ENCODE measurements around the gene COP1.

DNA sequence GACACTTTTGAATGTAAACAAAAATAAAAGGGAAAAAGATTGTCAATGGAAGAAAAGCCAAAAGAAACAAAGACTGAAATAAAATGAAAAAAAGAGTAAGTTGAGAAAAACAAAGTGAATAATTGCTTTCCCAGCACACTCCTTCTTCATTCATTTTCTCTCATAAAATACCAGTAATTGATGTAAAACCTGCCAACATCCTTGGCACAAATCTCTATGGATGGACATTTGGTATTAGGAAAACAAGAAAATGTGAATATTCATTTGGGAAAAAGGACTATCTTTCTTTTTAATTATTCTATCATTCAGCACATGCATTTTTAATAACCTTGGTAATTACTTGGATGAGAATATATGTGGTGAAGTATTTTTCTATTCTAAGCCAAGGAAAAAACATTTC lies 259.3 kb downstream of the COP1 start:
- TF ChIP-seq, protein P1, sequence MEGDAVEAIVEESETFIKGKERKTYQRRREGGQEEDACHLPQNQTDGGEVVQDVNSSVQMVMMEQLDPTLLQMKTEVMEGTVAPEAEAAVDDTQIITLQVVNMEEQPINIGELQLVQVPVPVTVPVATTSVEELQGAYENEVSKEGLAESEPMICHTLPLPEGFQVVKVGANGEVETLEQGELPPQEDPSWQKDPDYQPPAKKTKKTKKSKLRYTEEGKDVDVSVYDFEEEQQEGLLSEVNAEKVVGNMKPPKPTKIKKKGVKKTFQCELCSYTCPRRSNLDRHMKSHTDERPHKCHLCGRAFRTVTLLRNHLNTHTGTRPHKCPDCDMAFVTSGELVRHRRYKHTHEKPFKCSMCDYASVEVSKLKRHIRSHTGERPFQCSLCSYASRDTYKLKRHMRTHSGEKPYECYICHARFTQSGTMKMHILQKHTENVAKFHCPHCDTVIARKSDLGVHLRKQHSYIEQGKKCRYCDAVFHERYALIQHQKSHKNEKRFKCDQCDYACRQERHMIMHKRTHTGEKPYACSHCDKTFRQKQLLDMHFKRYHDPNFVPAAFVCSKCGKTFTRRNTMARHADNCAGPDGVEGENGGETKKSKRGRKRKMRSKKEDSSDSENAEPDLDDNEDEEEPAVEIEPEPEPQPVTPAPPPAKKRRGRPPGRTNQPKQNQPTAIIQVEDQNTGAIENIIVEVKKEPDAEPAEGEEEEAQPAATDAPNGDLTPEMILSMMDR (IDR thresholded peaks at IDR 0.05) = no peak
- no peak for TF ChIP-seq POLR2A (IDR thresholded peaks at IDR 0.05)
- no peak for TF ChIP-seq POLR2AphosphoS5 (IDR thresholded peaks at IDR 0.05; ENCODE audit: insufficient read depth in 1 of 2, low read depth in 1 of 2)

Measured in vagina (tissue), 2 donors.